ENCODE measurements around the gene MCEMP1. TPM values are rescaled to one million over a fixed set of nuclear protein-coding genes. Genes with fewer than 3 reads are reported as not detected.

Gene MCEMP1
- polyA plus RNA-seq, 3 donors, result 79.4 to 122 (median 104) TPM

GRCh38 chr19:7663706-7664105 is 13.2 kb upstream of the MCEMP1 start:
- H3K9me3 Mint-ChIP-seq, result peaks cover 0 to 2% (median 0%) of the 10 kb centered on the region in 7 donors
- H3K4me1 Mint-ChIP-seq, result peaks cover 26% of the 10 kb centered on the region
- no peak overlapping the region for H3K4me2 ChIP-seq (replicated peaks; ENCODE audit: extremely low read depth, low read length, poor library complexity, severe bottlenecking)
- peaks cover 22 to 34% of the 10 kb centered on the region in 2 donors for H3K4me1 ChIP-seq (ENCODE audit: control insufficient read depth in 1 of 2, insufficient read depth in 2 of 2, low read length in 2 of 2)
- no peaks in the 10 kb centered on the region for H3K36me3 Mint-ChIP-seq
- intact Hi-C loops (cut with micrococcal nuclease), result no loop called here
- TF ChIP-seq, protein P1, sequence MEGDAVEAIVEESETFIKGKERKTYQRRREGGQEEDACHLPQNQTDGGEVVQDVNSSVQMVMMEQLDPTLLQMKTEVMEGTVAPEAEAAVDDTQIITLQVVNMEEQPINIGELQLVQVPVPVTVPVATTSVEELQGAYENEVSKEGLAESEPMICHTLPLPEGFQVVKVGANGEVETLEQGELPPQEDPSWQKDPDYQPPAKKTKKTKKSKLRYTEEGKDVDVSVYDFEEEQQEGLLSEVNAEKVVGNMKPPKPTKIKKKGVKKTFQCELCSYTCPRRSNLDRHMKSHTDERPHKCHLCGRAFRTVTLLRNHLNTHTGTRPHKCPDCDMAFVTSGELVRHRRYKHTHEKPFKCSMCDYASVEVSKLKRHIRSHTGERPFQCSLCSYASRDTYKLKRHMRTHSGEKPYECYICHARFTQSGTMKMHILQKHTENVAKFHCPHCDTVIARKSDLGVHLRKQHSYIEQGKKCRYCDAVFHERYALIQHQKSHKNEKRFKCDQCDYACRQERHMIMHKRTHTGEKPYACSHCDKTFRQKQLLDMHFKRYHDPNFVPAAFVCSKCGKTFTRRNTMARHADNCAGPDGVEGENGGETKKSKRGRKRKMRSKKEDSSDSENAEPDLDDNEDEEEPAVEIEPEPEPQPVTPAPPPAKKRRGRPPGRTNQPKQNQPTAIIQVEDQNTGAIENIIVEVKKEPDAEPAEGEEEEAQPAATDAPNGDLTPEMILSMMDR (IDR thresholded peaks at IDR 0.05), result no peak
- no peak overlapping the region for H3K4me3 Mint-ChIP-seq
- DNase-seq, result no peak
- H3K36me3 ChIP-seq (replicated peaks in 1 of 2; ENCODE audit: control insufficient read depth in 1 of 2, insufficient read depth in 2 of 2, low read length in 2 of 2), result no peaks in the 10 kb centered on the region
- H3K27me3 Mint-ChIP-seq (ENCODE audit: low read depth in 3 of 3), result peaks cover 0 to 10% (median 0%) of the 10 kb centered on the region in 3 donors
- no peaks in the 10 kb centered on the region for H4K20me1 ChIP-seq (ENCODE audit: insufficient read depth, low read length)
- no peak overlapping the region for H3K27ac ChIP-seq (ENCODE audit: low read depth in 1 of 2, low read length in 2 of 2)
- H3K9me3 ChIP-seq (replicated peaks in 1 of 2; ENCODE audit: control insufficient read depth in 1 of 2, insufficient read depth in 1 of 2, low read length in 2 of 2), result no peaks in the 10 kb centered on the region
- 100% methylated on average over 2 of the region's 7 CpGs for WGBS (ENCODE audit: insufficient coverage)
- no peak overlapping the region for H3K9ac ChIP-seq (ENCODE audit: insufficient read depth, low read length, poor library complexity, severe bottlenecking)
- no peak overlapping the region for H2AFZ ChIP-seq (ENCODE audit: insufficient read depth, low read depth, low read length, poor library complexity, severe bottlenecking)
- H3K4me3 ChIP-seq (replicated peaks in 1 of 3; ENCODE audit: low read depth in 2 of 3, low read length in 3 of 3), result no peak overlapping the region
- no peaks in the 10 kb centered on the region for H3K27me3 ChIP-seq (ENCODE audit: control insufficient read depth in 2 of 2, insufficient read depth in 2 of 2, low read length in 2 of 2)
- H3K79me2 ChIP-seq (ENCODE audit: insufficient read depth, low read length), result peaks cover 4% of the 10 kb centered on the region
- no peak overlapping the region for H3K27ac Mint-ChIP-seq

DNA sequence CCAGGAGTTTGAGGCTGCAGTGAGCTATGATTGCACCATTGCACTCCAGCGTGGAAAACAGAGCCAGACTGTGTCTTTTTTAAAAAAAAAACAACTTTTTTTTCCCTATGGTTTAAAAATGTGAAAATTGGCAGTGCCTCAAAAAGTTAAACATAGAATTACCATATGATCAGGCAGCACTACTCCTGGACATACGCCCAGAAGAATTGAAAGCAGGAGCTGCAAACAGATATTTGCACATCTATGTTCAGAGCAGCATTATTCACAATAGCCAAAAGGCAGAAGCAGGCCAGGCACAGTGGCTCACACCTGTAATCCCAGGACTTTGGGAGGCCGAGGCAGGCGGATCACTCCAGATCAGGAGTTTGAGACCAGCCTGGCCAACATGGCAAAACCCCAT is 11.8 kb upstream of the MCEMP1 start:
- Mint-ChIP-seq H3K4me3 (no peak overlapping the region), H3K36me3 (no peaks in the 10 kb centered on the region), H3K27ac (no peak overlapping the region), H3K9me3 (peaks cover 0 to 2% (median 0%) of the 10 kb centered on the region in 7 donors), H3K27me3 (ENCODE audit: low read depth in 3 of 3) (peaks cover 0 to 10% (median 0%) of the 10 kb centered on the region in 3 donors), H3K4me1 (peaks cover 34% of the 10 kb centered on the region)
- Histone ChIP-seq H3K4me2 (replicated peaks; ENCODE audit: extremely low read depth, low read length, poor library complexity, severe bottlenecking) (no peak overlapping the region), H3K4me1 (ENCODE audit: control insufficient read depth in 1 of 2, insufficient read depth in 2 of 2, low read length in 2 of 2) (peaks cover 29 to 40% of the 10 kb centered on the region in 2 donors), H2AFZ (ENCODE audit: insufficient read depth, low read depth, low read length, poor library complexity, severe bottlenecking) (no peak overlapping the region), H3K9me3 (replicated peaks in 1 of 2; ENCODE audit: control insufficient read depth in 1 of 2, insufficient read depth in 1 of 2, low read length in 2 of 2) (no peaks in the 10 kb centered on the region), H3K27ac (ENCODE audit: low read depth in 1 of 2, low read length in 2 of 2) (no peak overlapping the region), H3K4me3 (replicated peaks in 1 of 3; ENCODE audit: low read depth in 2 of 3, low read length in 3 of 3) (no peak overlapping the region), H3K36me3 (replicated peaks in 1 of 2; ENCODE audit: control insufficient read depth in 1 of 2, insufficient read depth in 2 of 2, low read length in 2 of 2) (no peaks in the 10 kb centered on the region), H3K27me3 (ENCODE audit: control insufficient read depth in 2 of 2, insufficient read depth in 2 of 2, low read length in 2 of 2) (no peaks in the 10 kb centered on the region), H4K20me1 (ENCODE audit: insufficient read depth, low read length) (no peaks in the 10 kb centered on the region), H3K79me2 (ENCODE audit: insufficient read depth, low read length) (peaks cover 15% of the 10 kb centered on the region), H3K9ac (ENCODE audit: insufficient read depth, low read length, poor library complexity, severe bottlenecking) (no peak overlapping the region)
- DNase-seq, result no peak
- WGBS (ENCODE audit: insufficient coverage), result 13% methylated on average over 1 of the region's 4 CpGs
- TF ChIP-seq, protein P1 (IDR thresholded peaks at IDR 0.05), result no peak
- intact Hi-C loops (cut with micrococcal nuclease), result no loop called here
